Esophagus squamous epithelium (tissue), 5 donors: Measurements from ENCODE around the gene DNAJB6. TPM values are rescaled to one million over a fixed set of nuclear protein-coding genes. Genes with fewer than 3 reads are reported as not detected.

ENCODE experiments used
- DNase-seq: peaks from one replicate; lab custom pipeline; 2025; lab: John Stamatoyannopoulos, UW
- H3K27ac ChIP-seq, 4 donors: fragments of 200-600 bp; sonication (generic); one replicate each; pipeline ENCODE4 v1.5.1; 2016 to 2019; ENCODE audit warnings: mild to moderate bottlenecking in 1 of 4
- H3K27me3 ChIP-seq, 4 donors: fragments of 200-600 bp; sonication (generic); 1 replicate in 3 of 4; 2 replicates in 1 of 4; pipeline versions ENCODE4 v1.5.1 to v1.6.0; 2017 to 2021; ENCODE audit warnings: antibody characterized with exemption in 1 of 4
- H3K36me3 ChIP-seq, 3 donors: fragments of 200-600 bp; sonication (generic); one replicate each; pipeline ENCODE4 v1.5.1; 2016 to 2019
- H3K4me1 ChIP-seq, 3 donors: fragments of 200-600 bp; sonication (generic); one replicate each; pipeline ENCODE4 v1.5.1; 2017 to 2019
- H3K4me3 ChIP-seq, 4 donors: fragments of 200-600 bp; sonication (generic); 1 replicate in 3 of 4; 2 replicates in 1 of 4; pipeline ENCODE4 v1.5.1; 2016 to 2019; ENCODE audit warnings: mild to moderate bottlenecking in 2 of 4, moderate library complexity in 1 of 4
- H3K9me3 ChIP-seq, 3 donors: fragments of 200-600 bp; sonication (generic); one replicate each; pipeline ENCODE4 v1.5.1; 2016 to 2019
- POLR2A ChIP-seq, 4 donors: fragments of 450-650 bp; IDR thresholded peaks; one replicate each; pipeline ENCODE4 v1.6.1; 2017; ENCODE audit warnings: antibody characterized with exemption in 4 of 4, mild to moderate bottlenecking in 4 of 4, moderate library complexity in 3 of 4
- whole genome bisulfite sequencing, 2 donors: methylation state at CpG; one replicate each; pipeline ENCODE4 v1.1.5; 2018; 5-methylcytosine and 5-hydroxymethylcytosine counted together
- intact Hi-C: fragments of 100-400 bp; cut with DNase I; formaldehyde crosslinking; loops from one replicate; pipeline ENCODE4 v1.15.0; 2022
- total RNA-seq, 4 donors: library from RNA; depleted of rRNA; stranded (reverse); fragments of >200 nt; gene quantifications; one replicate each; pipeline ENCODE4 v1.1.0, GENCODE V29; 2016
- TF ChIP-seq, protein P1 (sequence below), 6 experiments: fragments of 450-650 bp in 4 of 6; fragments of 200-600 bp in 2 of 6; sonication (generic) in 2 of 6; IDR thresholded peaks; one replicate each; pipeline ENCODE4 v1.5.1; 2016 to 2019; ENCODE audit warnings: antibody characterized with exemption in 6 of 6, mild to moderate bottlenecking in 4 of 6, moderate library complexity in 4 of 6
- donor health status: DM: yes; HTN: yes; CAD: no.

DNAJB6 gene
- total RNA-seq, 4 donors from 2014 or later, result 96.5 to 193 (median 160) TPM

DNA sequence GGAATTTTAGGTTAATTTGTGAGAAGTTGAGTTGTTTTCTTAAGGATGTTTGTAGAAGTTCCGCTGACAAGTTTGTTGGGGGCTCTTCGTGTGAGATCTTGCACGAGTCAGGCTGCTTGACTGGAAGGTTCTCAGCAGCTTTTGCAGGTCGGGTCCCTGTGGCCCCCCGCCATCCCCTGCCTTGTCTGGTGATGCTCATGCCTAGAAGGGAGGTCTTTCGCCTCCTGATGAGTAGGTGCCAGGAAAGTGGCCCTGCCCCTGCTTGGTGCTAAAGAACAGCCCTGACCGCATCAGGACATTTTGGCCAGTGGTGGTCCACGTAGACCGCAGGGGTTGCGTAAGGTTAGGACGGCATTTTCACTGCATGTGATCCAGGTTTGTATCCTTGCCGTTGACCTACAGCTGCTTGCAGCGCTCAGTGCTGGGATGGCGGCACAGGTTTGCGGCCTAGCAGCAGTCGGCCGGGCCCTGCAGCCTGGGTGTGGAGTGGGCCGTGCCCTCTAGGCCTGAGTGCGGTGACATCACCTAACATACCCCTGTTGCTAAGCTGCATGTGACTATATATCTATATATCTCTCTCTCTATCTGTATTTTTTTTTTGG, 62.4 kb downstream of the DNAJB6 start:
- Histone ChIP-seq H3K27me3 (no peaks in the 10 kb centered on the region), H3K4me3 (no peak overlapping the region), H3K4me1 (peaks cover 0 to 22% (median 10%) of the 10 kb centered on the region in 3 donors), H3K9me3 (no peaks in the 10 kb centered on the region), H3K27ac (peak overlapping the region in 3 of 4 donors; percentile 37 to 70 (median 51)), H3K36me3 (peaks cover 0 to 79% (median 8%) of the 10 kb centered on the region in 3 donors)
- whole genome bisulfite sequencing, 2 donors, result 86 to 99% methylated on average over 6 to 16 of the region's 19 CpGs
- no peak for DNase-seq
- TF ChIP-seq, protein P1, sequence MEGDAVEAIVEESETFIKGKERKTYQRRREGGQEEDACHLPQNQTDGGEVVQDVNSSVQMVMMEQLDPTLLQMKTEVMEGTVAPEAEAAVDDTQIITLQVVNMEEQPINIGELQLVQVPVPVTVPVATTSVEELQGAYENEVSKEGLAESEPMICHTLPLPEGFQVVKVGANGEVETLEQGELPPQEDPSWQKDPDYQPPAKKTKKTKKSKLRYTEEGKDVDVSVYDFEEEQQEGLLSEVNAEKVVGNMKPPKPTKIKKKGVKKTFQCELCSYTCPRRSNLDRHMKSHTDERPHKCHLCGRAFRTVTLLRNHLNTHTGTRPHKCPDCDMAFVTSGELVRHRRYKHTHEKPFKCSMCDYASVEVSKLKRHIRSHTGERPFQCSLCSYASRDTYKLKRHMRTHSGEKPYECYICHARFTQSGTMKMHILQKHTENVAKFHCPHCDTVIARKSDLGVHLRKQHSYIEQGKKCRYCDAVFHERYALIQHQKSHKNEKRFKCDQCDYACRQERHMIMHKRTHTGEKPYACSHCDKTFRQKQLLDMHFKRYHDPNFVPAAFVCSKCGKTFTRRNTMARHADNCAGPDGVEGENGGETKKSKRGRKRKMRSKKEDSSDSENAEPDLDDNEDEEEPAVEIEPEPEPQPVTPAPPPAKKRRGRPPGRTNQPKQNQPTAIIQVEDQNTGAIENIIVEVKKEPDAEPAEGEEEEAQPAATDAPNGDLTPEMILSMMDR (IDR thresholded peaks at IDR 0.05), result no peak
- TF ChIP-seq POLR2A (IDR thresholded peaks at IDR 0.05), result no peak
- intact Hi-C loops, result no loop called here

DNA sequence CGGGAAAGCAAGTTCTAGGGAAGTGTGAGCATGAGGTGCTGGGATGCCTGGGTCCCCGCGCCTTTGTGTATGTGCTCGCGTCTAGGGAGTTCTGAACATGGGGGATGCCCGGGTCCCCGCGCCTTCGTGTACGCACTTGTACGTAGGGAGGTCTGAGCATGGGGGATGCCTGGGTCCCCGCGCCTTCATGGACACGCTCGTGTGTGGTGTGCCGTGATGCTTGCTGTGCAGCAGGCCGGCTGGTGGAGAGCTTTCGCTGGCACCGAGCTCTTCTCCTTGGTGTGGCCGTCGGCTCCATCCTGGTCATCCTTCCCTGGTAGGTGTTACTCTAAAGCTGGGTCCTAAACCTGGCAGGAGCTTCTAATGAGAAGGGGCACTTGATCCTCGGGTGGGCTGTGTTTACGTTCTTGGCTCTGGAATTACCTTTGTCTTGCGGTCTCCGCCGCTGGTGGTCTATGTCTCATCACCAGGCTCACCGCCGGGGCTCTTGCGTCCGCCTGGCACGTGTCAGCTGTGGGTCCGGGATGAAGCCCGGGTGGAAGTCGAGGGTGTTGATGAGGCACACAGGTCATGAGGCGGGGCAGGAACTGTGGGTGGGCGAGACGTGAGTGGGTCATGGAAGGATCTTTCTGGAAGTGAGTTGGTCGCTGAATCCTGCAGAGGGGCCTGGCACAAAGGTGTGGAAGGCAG, 63.5 kb downstream of the DNAJB6 start:
- no peak for TF ChIP-seq POLR2A (IDR thresholded peaks at IDR 0.05)
- TF ChIP-seq, protein P1 (IDR thresholded peaks at IDR 0.05), result no peak
- intact Hi-C loops, result no loop called here
- H3K27me3 ChIP-seq, result no peaks in the 10 kb centered on the region
- H3K4me1 ChIP-seq, result peaks cover 0 to 22% (median 10%) of the 10 kb centered on the region in 3 donors
- H3K9me3 ChIP-seq, result no peaks in the 10 kb centered on the region
- 89 to 93% methylated on average over 22 to 28 of the region's 38 CpGs for WGBS, 2 donors
- DNase-seq, result no peak
- no peak overlapping the region for H3K4me3 ChIP-seq
- H3K36me3 ChIP-seq, result peaks cover 0 to 77% (median 8%) of the 10 kb centered on the region in 3 donors
- H3K27ac ChIP-seq, result no peak overlapping the region

DNA sequence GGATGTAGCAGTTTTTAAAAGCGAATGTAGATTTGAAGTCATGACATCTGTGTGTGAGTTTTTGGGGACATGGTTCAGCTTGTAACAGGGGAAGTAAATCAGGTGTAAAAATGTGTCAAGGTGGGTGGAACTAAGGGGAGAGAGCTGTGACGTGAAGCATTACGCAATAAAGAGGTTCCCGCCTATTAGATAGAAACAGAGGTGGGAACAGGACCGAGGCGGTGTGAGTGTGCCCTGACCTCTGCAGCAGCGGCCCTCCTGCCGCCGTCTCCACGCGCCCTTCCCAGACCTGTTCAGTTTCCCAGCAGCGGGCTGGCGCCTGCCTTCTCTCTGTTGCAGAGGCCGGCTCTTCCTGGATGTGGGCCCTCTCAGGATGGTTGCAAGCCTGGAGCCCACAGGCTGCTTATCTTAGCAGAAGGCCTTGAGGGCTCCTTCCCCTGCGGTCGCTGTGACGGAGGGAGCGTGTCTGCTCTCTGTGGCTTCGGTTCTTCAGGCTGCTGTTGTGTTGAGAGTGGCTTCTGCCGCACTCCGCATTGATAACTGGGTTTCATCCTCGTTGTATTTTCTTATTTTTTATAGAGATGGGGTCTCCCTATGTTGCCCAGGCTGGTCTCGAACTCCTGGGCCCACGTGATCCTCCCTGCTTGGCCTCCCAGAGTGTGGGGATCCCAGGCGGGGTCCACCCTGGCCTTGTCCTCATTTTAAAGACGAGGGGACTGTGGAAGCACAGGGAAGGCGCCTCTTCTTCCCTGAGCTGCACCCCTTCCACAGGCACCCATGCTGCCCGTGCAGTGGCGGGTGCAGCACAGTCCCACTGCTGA, 65.0 kb downstream of the DNAJB6 start:
- no peaks in the 10 kb centered on the region for H3K27me3 ChIP-seq
- 82 to 86% methylated on average over 18 to 24 of the region's 29 CpGs for WGBS, 2 donors
- TF ChIP-seq POLR2A (IDR thresholded peaks at IDR 0.05), result no peak
- TF ChIP-seq, protein P1 (IDR thresholded peaks at IDR 0.05), result no peak
- no peak for DNase-seq
- H3K36me3 ChIP-seq, result peaks cover 0 to 81% (median 3%) of the 10 kb centered on the region in 3 donors
- intact Hi-C loops, result no loop called here
- H3K27ac ChIP-seq, result no peak overlapping the region
- peaks cover 0 to 22% (median 10%) of the 10 kb centered on the region in 3 donors for H3K4me1 ChIP-seq
- H3K4me3 ChIP-seq, result no peak overlapping the region
- H3K9me3 ChIP-seq, result no peaks in the 10 kb centered on the region

DNA sequence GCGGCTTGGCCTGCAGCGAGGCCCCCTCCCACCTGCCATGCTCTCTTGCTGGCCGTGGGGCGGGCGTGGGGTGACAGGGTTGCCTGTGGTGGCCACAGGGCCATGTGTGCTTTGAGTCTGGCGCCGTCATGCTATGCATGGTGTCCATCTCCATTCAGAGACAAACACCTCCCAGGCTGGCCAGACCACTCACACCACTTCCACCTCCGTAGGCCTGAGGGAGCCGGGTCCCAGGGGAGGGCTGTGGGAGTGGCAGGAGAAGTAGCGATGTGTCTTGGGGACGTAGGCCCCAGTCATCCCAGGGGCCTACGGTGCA, 65.5 kb downstream of the DNAJB6 start:
- no peak for DNase-seq
- peaks cover 0 to 81% (median 0%) of the 10 kb centered on the region in 3 donors for H3K36me3 ChIP-seq
- 89% methylated on average over 3 to 5 of the region's 12 CpGs for WGBS, 2 donors
- peaks cover 0 to 19% (median 10%) of the 10 kb centered on the region in 3 donors for H3K4me1 ChIP-seq
- H3K9me3 ChIP-seq, result no peaks in the 10 kb centered on the region
- H3K27me3 ChIP-seq, result no peaks in the 10 kb centered on the region
- no peak overlapping the region for H3K27ac ChIP-seq
- no peak overlapping the region for H3K4me3 ChIP-seq
- TF ChIP-seq POLR2A (IDR thresholded peaks at IDR 0.05), result no peak
- TF ChIP-seq, protein P1 (IDR thresholded peaks at IDR 0.05), result no peak
- intact Hi-C loops, result no loop called here
